ENCODE data around the gene RYK.
"Not testable (repeated sequence)": the region's sequence is repeated elsewhere in the genome, so short reads cannot be mapped to it uniquely, and the experiment has no call there.

Gene RYK

GRCh38 chr3:134253475-134254226 is 3.0 kb upstream of the RYK start:
- no peak for DNase-seq

GRCh38 chr3:134252766-134253165 is 2.1 kb upstream of the RYK start:
- no peak for DNase-seq

GRCh38 chr3:134251731-134252391 is 1.2 kb upstream of the RYK start:
- no peak for DNase-seq

DNA sequence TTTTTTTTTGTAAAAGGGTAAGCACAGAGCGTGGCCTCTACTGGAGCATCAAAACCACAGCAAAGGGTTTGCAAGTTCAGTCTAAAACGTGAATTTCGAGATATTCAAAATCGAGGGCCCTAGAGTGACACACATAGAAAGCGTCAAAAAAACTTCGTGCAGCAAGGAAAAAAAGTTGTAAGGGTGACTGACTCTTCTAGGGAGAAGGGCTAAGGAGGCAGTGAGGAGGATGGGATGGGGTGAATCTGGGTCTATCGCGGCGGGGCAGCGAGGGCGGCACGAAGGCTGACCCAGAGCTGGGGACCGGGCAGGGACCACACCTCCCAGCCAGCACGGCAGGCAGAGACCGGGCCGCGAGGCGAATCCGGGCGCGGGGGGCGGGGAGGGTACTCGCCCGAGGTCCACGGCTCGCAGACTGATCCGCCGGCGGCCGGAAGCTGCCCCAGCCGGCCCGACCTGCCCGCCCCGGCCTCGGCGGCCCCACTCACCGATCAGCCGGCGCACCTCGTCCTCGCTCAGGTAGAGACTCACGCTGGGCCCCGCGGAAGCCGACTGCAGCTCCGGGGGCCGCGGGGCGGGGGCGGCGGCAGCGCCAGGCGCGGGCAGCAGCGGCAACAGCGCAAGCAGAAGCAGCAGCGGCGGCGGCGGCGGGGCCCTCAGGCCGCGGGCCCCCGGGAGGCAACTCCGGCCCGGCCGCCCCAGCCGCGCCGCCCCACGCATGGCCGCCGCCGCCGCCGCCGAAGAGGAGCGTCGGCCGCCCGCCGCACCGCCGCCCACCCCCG is 533 bp downstream of the RYK start:
- peak in 1 of 2 donors; percentile 20 for DNase-seq

- DNase-seq = no peak
Measured at GRCh38 chr3:134249296-134249841, 1.3 kb downstream of the RYK start.

DNA sequence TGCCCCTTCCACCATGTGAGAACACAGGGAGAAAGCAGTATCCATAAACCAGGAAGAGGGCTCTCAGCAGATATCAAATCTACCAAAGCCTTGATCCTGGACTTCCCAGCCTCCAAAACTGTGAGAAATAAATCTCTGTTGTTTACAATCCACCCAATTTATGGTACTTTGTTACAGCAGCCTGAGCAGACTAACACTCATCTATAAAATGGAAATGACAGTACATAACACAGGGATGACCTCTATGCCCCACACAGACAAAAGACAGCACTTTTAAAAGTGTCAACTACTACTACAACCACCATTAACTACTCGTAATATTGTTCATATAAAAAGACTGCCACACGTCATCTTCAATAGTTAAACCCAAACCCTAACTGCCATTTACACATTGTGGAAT is 5.7 kb downstream of the RYK start:
- DNase-seq = no peak

- no peak for DNase-seq
Measured at GRCh38 chr3:134242649-134243617, 7.7 kb downstream of the RYK start.

GRCh38 chr3:134239538-134239937 is 11.1 kb downstream of the RYK start:
- DNase-seq = no peak

- DNase-seq = no peak
Measured at GRCh38 chr3:134237454-134238145, 13.1 kb downstream of the RYK start.

- no peak for DNase-seq
Measured at GRCh38 chr3:134236505-134237170, 14.0 kb downstream of the RYK start.

DNA sequence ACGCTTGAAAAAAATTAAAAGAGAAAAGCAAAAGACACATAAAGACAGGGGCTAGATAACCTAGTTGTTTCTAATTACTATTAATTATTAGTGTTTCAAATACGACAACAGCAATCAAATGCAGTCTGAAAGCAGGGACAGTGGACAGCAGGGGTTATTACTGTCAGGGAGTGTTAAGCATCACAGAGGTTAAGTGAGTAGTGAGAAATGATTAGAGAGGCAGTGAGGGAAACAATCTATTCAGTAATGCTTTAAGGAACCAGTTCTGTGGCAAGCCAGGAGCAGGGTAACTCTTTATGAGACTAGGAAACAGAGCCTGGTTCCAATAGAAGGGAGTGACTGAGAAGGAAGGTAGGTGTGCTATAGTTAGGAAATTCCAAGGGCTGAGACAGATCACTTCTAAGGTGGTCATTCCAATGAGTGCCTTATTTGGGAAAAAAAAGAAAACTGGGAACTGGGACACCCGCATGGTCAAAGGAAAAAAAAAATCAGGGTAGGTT is 15.0 kb downstream of the RYK start:
- DNase-seq = no peak

DNA sequence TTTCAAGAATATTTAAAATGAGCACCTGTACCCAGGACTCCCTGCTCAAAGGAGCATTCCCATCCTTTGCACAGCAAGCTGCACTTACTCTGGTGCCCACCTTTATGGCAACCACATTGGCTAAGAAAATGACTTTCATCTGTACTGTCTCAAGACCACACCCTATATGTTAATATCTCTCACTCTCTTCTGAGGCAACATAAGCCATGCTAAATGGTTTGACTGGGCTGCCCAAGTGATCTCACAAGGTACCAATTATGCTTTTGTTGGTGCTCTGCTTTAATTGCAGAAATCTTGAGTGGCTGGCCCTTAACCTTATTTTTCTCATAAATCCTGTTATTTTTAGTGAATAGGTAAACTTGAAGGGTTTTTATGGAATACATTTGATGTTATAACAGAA is 17.7 kb downstream of the RYK start:
- DNase-seq = no peak

DNA sequence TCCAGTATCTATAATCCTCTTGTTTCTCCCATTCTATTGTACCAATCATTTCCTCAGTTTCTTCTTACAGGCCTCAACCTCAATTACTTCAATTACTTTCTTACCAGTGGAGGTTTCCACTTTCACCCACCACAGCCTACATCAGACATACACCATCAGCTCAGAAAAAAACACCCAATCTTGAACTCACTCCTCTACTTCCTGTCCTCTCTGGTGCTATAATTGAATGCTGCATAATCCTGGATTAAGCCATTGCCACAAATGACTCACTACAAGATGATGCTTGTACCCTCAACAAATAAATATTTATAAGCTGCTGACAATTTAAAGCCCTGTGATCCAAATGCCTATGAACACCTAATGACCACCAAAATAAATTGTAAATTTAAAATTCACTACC is 18.5 kb downstream of the RYK start:
- DNase-seq = no peak

- DNase-seq = no peak
Measured at GRCh38 chr3:134231131-134231530, 19.5 kb downstream of the RYK start.

DNA sequence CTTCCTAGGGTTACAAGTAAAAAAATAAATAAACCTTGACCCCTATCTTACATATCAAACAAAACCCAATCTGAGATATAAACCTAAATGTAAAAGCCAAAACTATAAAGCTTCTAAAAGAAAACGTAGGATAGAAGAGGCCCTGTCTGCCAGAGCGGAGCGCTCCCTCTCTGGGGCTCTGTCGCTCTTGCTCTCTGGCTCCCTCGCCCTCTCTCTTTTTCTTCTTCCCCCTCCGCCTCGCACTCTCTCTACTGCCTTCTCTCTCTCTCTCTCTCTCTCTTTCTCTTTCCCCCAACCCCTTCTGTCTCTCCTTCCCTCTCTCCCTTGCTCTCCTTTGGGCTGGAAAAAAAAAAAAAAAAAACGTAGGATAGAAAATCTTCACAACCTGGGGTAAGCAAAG is 21.6 kb downstream of the RYK start:
- DNase-seq = no peak

DNA sequence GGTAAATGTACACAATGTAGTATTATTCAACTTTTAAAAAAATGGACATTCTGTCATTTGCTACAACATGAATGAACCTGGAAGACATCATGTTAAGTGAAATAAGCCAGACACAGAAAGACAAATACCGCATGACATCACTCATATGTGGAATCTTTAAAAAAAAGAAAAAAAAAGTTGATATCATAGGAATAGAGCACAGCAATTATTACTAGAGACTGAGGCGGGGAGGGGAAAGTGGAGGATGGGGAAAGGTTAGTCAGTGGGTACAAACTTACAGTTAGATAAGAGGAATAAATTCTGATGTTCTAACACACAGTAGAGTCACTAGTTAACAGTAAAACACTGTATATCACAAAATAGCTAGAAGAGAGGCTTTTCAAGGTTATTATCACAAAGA is 22.2 kb downstream of the RYK start:
- no peak for DNase-seq

DNA sequence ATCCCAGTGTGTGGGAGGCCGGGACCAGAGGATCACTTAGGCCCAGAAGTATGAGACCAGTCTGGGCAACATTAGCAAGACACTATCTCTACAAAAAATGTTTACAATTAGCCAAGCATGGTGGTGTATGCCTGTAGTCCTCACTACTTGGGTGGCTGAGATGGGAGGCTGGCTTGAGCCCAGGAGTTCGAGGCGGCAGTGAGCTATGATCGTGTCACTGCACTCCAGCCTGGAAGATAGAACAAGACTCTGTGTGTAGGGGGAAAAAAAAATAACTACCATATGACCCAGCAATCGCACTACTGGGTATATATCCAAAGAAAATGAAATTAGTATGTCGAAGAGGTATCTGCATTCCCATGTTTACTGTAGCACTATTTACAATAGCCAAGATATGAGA is 22.6 kb downstream of the RYK start:
- no peak for DNase-seq

- not testable (repeated sequence) for DNase-seq
Measured at GRCh38 chr3:134224796-134225156, 25.9 kb downstream of the RYK start.

- no peak for DNase-seq
Measured at GRCh38 chr3:134222835-134223234, 27.8 kb downstream of the RYK start.

DNA sequence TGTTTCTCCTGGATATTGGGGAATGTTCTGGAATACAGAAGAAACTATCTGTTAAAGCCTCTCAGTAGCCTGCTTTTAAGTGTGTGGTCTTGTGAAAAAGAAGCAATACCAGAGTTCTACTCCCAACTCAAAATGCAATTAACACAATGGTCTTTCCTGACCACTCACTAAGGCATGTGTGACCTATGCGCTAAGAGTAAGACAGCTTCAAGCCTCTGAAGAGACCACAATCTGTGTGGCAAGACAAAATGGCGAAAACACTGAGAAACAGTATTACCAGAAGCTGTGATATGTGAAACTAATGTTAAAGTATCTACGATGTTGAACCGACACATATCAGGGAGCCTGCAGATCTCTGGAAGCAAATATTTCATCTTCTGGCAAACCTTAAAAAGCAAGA is 33.8 kb downstream of the RYK start:
- DNase-seq = no peak

- DNase-seq = no peak
Measured at GRCh38 chr3:134216191-134216764, 34.4 kb downstream of the RYK start.

All from hippocampal formation (tissue), 2 donors.